GM23248 (cell line): Measurements from ENCODE around the gene NIP7. TPM values are rescaled to one million over a fixed set of nuclear protein-coding genes. Genes with fewer than 3 reads are reported as not detected.

ENCODE experiments used
- DNase-seq: peaks from one replicate; pipeline ENCODE4 v3.0.0-alpha.2; 2015
- H2AFZ ChIP-seq: fragments of 200-600 bp; sonication (generic); 2 replicates; pipeline ENCODE4 v1.6.1; 2016; ENCODE audit warnings: antibody characterized with exemption
- H3F3A ChIP-seq: fragments of 200-600 bp; sonication (generic); 2 replicates; pipeline ENCODE4 v1.6.1; 2016; ENCODE audit warnings: mild to moderate bottlenecking, antibody characterized with exemption, mixed run types; ENCODE audit not compliant: insufficient read depth
- H3K27ac ChIP-seq: fragments of 200-600 bp; sonication (generic); 2 replicates; pipeline ENCODE4 v1.5.1; 2016; ENCODE audit warnings: mild to moderate bottlenecking
- H3K27me3 ChIP-seq: fragments of 200-600 bp; sonication (generic); replicated peaks from 2 replicates; pipeline ENCODE4 v1.6.1; 2016; ENCODE audit warnings: mild to moderate bottlenecking; ENCODE audit not compliant: insufficient read depth
- H3K36me3 ChIP-seq: fragments of 200-600 bp; sonication (generic); 2 replicates; pipeline ENCODE4 v1.6.1; 2016; ENCODE audit warnings: low read depth, mild to moderate bottlenecking
- H3K4me1 ChIP-seq: fragments of 200-600 bp; sonication (generic); 2 replicates; pipeline ENCODE4 v1.6.1; 2016; ENCODE audit warnings: mild to moderate bottlenecking; ENCODE audit not compliant: insufficient read depth
- H3K4me2 ChIP-seq: fragments of 200-600 bp; sonication (generic); one replicate; pipeline ENCODE4 v1.6.1; 2016; ENCODE audit warnings: mild to moderate bottlenecking; ENCODE audit not compliant: unreplicated experiment
- H3K4me3 ChIP-seq: fragments of 200-600 bp; sonication (generic); 2 replicates; pipeline ENCODE4 v1.5.1; 2016; ENCODE audit warnings: mild to moderate bottlenecking
- H3K79me2 ChIP-seq: fragments of 200-600 bp; sonication (generic); 2 replicates; pipeline ENCODE4 v1.6.1; 2016; ENCODE audit warnings: mild to moderate bottlenecking; ENCODE audit not compliant: insufficient read depth
- H3K9ac ChIP-seq: fragments of 200-600 bp; sonication (generic); 2 replicates; pipeline ENCODE4 v1.6.1; 2016; ENCODE audit warnings: mild to moderate bottlenecking
- H3K9me2 ChIP-seq: fragments of 200-600 bp; sonication (generic); 2 replicates; pipeline ENCODE4 v1.6.1; 2016; ENCODE audit warnings: mixed run types, mild to moderate bottlenecking, moderate library complexity; ENCODE audit not compliant: insufficient read depth
- H3K9me3 ChIP-seq: fragments of 200-600 bp; sonication (generic); one replicate; pipeline ENCODE4 v1.6.1; 2017; ENCODE audit warnings: low read depth
- H4K20me1 ChIP-seq: fragments of 200-600 bp; sonication (generic); 2 replicates; pipeline ENCODE4 v1.6.0; 2016; ENCODE audit not compliant: insufficient read depth
- EZH2 ChIP-seq: fragments of 200-600 bp; sonication (generic); IDR thresholded peaks from 2 replicates; pipeline ENCODE4 v1.6.1; 2018; ENCODE audit warnings: antibody characterized with exemption, mild to moderate bottlenecking; ENCODE audit not compliant: insufficient read depth, poor library complexity, severe bottlenecking
- EZH2phosphoT487 ChIP-seq: fragments of 200-600 bp; sonication (generic); IDR thresholded peaks from 2 replicates; pipeline ENCODE4 v1.6.1; 2018; ENCODE audit warnings: antibody characterized with exemption, moderate library complexity, mild to moderate bottlenecking, low read depth; ENCODE audit not compliant: insufficient read depth
- WGBS, 2 experiments: methylation state at CpG; one replicate each; pipeline ENCODE4 v1.1.6; 2015 to 2017; ENCODE audit warnings: low lambda C conversion rate in 2 of 2, low coverage in 1 of 2; ENCODE audit errors: missing lambda C conversion rate in 2 of 2; 5-methylcytosine and 5-hydroxymethylcytosine counted together
- in situ Hi-C: fragments of 300-500 bp; cut with MboI; formaldehyde crosslinking; loops from 2 replicates; pipeline ENCODE4 v1.15.0; 2020
- polyA plus RNA-seq: library from polyadenylated mRNA; unstranded; fragments of >200 nt; fragmentation: Nextera tagmentation; extraction: Ambion mirVana; gene quantifications from 2 replicates; pipeline ENCODE4 v1.2.1, GENCODE V29; 2016
- total RNA-seq: library from RNA; depleted of rRNA; stranded (reverse); fragments of >200 nt; shearing (Covaris generic); gene quantifications from 2 replicates; pipeline ENCODE4 v1.2.3, GENCODE V29; 2014

Gene NIP7
- total and polyA plus RNA-seq, 2 experiments from 2014 or later: 24.2 to 35.6 TPM

DNA sequence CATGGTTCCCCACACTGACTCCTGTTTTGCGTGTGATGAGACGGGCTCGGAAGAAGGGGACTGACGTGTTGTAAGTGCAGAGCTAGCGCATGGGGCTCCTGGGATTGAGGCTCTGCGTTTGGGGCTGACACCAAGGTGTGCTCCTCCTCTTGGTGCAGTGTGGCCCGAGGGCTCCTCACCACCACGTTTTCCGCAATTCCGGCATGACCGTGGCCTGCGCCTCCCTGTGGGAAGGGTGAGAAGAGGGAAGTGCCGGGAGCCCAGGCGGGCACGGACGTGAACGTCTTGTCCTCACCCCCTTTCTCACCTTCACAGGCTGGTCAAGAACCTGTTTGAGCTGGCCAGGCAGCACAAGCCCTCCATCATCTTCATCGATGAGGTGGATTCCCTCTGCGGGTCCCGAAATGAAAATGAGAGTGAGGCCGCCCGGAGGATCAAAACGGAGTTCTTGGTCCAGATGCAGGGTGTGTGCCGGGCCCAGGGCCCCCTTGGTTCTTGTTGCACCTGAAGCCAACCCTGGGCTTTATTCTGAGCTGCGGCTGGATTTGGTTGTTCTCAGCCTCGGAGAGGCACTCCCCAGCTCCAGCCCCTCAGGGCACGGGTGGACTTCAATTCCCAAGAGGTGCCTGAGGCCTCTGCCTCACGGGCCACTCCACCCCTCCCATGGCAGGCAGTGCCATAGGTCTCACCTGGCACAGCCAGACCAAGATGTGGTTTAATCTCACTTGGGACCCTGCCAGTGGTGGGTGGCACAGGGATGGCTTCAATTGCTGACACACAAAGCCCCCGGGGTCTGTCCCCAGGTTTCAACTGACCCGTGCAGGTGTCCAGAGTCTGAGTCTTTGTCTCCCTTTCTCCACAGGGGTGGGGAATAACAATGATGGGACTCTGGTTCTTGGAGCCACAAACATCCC, 19.5 kb upstream of the NIP7 start:
- peaks cover 33% of the 10 kb centered on the region for H3K36me3 ChIP-seq

DNA sequence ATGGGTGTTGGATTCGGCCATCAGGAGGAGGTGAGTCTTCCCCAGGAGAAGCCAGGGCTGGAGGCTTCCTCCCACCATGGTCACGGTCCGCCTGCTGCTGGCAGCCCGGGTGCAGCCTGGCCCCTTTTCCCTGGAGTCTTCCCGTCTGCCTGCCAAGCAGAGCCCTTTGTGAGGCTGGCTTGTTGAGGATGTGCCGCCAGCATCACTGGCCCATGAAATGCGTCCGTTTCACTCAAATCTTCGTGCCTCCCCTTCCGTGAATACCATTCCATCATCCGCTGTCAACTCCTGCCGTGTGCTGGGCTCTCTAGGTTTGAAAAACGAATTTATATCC, 18.9 kb upstream of the NIP7 start:
- in situ Hi-C loops: no loop called here
- Histone ChIP-seq H2AFZ (no peak overlapping the region), H3K4me1 (no peaks in the 10 kb centered on the region), H3K9me2 (no peaks in the 10 kb centered on the region), H3K79me2 (peaks cover 88% of the 10 kb centered on the region), H3K27me3 (no peaks in the 10 kb centered on the region), H3K4me2 (no peak overlapping the region), H3K36me3 (peaks cover 37% of the 10 kb centered on the region), H3K9me3 (no peaks in the 10 kb centered on the region), H3K4me3 (no peak overlapping the region), H3K9ac (no peak overlapping the region), H4K20me1 (no peaks in the 10 kb centered on the region), H3F3A (0 out of 2 replicates have a peak, but pooled peaks cover 10% of the 10 kb centered on the region), H3K27ac (no peak overlapping the region)
- no peak for DNase-seq
- 80 to 83% methylated on average over 13 of the region's 13 CpGs for WGBS, 2 experiments
- TF ChIP-seq EZH2phosphoT487: no peak
- TF ChIP-seq EZH2: no peak

More for the DNA sequence above, 19.5 kb upstream of the NIP7 start:
- Histone ChIP-seq H3K4me3 (no peak overlapping the region), H3K4me2 (no peak overlapping the region), H3K79me2 (peaks cover 88% of the 10 kb centered on the region), H2AFZ (no peak overlapping the region), H4K20me1 (no peaks in the 10 kb centered on the region), H3K27me3 (no peaks in the 10 kb centered on the region), H3K27ac (no peak overlapping the region), H3K9ac (no peak overlapping the region), H3K4me1 (no peaks in the 10 kb centered on the region), H3K9me3 (no peaks in the 10 kb centered on the region), H3K9me2 (no peaks in the 10 kb centered on the region), H3F3A (0 out of 2 replicates have a peak, but pooled peaks cover 9% of the 10 kb centered on the region)
- WGBS, 2 experiments: 93 to 96% methylated on average over 29 to 30 of the region's 30 CpGs
- DNase-seq: no peak
- no peak for TF ChIP-seq EZH2
- no peak for TF ChIP-seq EZH2phosphoT487
- in situ Hi-C loops: no loop called here

DNA sequence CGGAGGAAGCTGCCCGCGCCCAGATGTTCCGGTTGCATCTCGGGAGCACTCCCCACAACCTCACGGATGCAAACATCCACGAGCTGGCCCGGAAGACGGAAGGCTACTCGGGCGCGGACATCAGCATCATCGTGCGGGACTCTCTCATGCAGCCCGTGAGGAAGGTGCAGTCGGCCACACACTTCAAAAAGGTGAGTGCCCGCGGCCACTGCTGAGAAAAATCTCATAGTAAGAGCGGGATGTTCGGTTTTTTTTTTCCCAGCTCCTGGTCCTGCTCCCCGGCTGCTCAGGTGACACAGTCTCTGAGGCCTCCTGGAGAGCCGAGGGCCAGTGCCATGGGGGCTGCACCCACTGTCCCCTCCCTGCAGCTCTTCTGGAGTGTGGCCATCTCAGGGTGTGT, 18.5 kb upstream of the NIP7 start:
- peaks cover 35% of the 10 kb centered on the region for H3K36me3 ChIP-seq
- H3K27ac ChIP-seq: no peak overlapping the region
- 88 to 90% methylated on average over 22 of the region's 22 CpGs for WGBS, 2 experiments
- in situ Hi-C loops: no loop called here
- H3K79me2 ChIP-seq: peaks cover 88% of the 10 kb centered on the region
- no peak for DNase-seq
- no peak overlapping the region for H2AFZ ChIP-seq
- no peaks in the 10 kb centered on the region for H4K20me1 ChIP-seq
- H3K9me3 ChIP-seq: no peaks in the 10 kb centered on the region
- H3K4me2 ChIP-seq: no peak overlapping the region
- H3K4me1 ChIP-seq: peaks cover 2% of the 10 kb centered on the region; the same call in 1 of the 2 replicates
- no peak overlapping the region for H3K4me3 ChIP-seq
- no peaks in the 10 kb centered on the region for H3K9me2 ChIP-seq
- H3K27me3 ChIP-seq: no peaks in the 10 kb centered on the region
- H3K9ac ChIP-seq: no peak overlapping the region
- no peak for TF ChIP-seq EZH2phosphoT487
- H3F3A ChIP-seq: peaks cover 14% of the 10 kb centered on the region; the same call in 1 of the 2 replicates

DNA sequence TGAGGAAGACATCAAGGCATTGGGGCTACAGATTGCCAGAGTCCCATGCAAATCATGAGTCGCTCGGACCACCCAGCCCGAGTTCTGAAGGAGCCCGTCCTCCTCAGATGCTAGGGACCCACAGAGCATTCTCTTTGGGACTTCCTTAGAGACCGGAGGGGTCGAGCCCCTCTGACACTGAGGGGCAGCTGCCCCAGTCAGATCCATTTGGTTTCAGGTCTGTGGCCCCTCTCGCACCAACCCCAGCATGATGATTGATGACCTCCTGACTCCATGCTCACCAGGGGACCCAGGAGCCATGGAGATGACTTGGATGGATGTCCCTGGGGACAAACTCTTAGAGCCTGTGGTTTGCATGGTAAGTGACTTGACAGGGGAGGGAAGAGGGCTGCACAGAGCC, 17.2 kb upstream of the NIP7 start:
- H3K9me3 ChIP-seq: no peaks in the 10 kb centered on the region
- DNase-seq: no peak
- H3K9me2 ChIP-seq: no peaks in the 10 kb centered on the region
- in situ Hi-C loops: no loop called here
- no peak for TF ChIP-seq EZH2phosphoT487
- H3K9ac ChIP-seq: no peak overlapping the region
- H3K36me3 ChIP-seq: peaks cover 29% of the 10 kb centered on the region
- 85 to 89% methylated on average over 7 of the region's 7 CpGs for WGBS, 2 experiments
- H3K4me1 ChIP-seq: peaks cover 15% of the 10 kb centered on the region
- H3K4me3 ChIP-seq: no peak overlapping the region
- H3K4me2 ChIP-seq: no peak overlapping the region
- peaks cover 23% of the 10 kb centered on the region for H3F3A ChIP-seq
- no peak overlapping the region for H2AFZ ChIP-seq
- no peak overlapping the region for H3K27ac ChIP-seq
- no peaks in the 10 kb centered on the region; the same call in 1 of the 2 replicates for H4K20me1 ChIP-seq
- H3K79me2 ChIP-seq: peaks cover 88% of the 10 kb centered on the region
- no peaks in the 10 kb centered on the region for H3K27me3 ChIP-seq
